Astrocyte (in vitro differentiated cells and primary cell): Measurements from ENCODE around the gene ABHD11. TPM values are rescaled to one million over a fixed set of nuclear protein-coding genes. Genes with fewer than 3 reads are reported as not detected.

Source experiments
- DNase-seq: peaks from one replicate; pipeline ENCODE4 v3.0.0-alpha.2; 2010; ENCODE audit warnings: low read depth
- FAIRE-seq: peaks from 2 replicates; lab custom pipeline; 2011; peaks lifted over from hg19 to GRCh38; lab: Jason Lieb, UNC
- H2AFZ ChIP-seq: 2 replicates; pipeline ENCODE4 v1.6.0; 2012; ENCODE audit warnings: low read depth, low read length, inconsistent platforms
- H3K27ac ChIP-seq: 2 replicates; pipeline ENCODE4 v1.5.1; 2011; ENCODE audit warnings: low read depth, low read length, inconsistent platforms
- H3K27me3 ChIP-seq: 2 replicates; pipeline ENCODE4 v1.6.0; 2011; ENCODE audit warnings: low read length, inconsistent platforms; ENCODE audit not compliant: insufficient read depth
- H3K36me3 ChIP-seq: 2 replicates; pipeline ENCODE4 v1.5.1; 2011; ENCODE audit warnings: low read length, inconsistent platforms; ENCODE audit not compliant: insufficient read depth
- H3K4me1 ChIP-seq: 2 replicates; pipeline ENCODE4 v1.5.1; 2011; ENCODE audit warnings: low read length, inconsistent platforms; ENCODE audit not compliant: insufficient read depth
- H3K4me2 ChIP-seq: 2 replicates; pipeline ENCODE4 v1.6.0; 2012; ENCODE audit warnings: low read length, inconsistent platforms
- H3K4me3 ChIP-seq: 2 replicates; pipeline ENCODE4 v1.5.1; 2011; ENCODE audit warnings: low read depth, mild to moderate bottlenecking, low read length, inconsistent platforms; ENCODE audit not compliant: insufficient read depth
- H3K79me2 ChIP-seq: 2 replicates; pipeline ENCODE4 v1.6.0; 2012; ENCODE audit warnings: mild to moderate bottlenecking, low read length, inconsistent platforms; ENCODE audit not compliant: insufficient read depth
- H3K9ac ChIP-seq: 2 replicates; pipeline ENCODE4 v1.6.0; 2012; ENCODE audit warnings: mild to moderate bottlenecking, low read length, inconsistent platforms
- H3K9me3 ChIP-seq: 2 replicates; pipeline ENCODE4 v1.5.1; 2012; ENCODE audit warnings: low read depth, mild to moderate bottlenecking, low read length, inconsistent platforms; ENCODE audit not compliant: insufficient read depth
- H4K20me1 ChIP-seq: 2 replicates; pipeline ENCODE4 v1.6.0; 2012; ENCODE audit warnings: low read length, inconsistent platforms; ENCODE audit not compliant: insufficient read depth
- H3K27ac Mint-ChIP-seq: one replicate; pipeline ENCODE4 v1.8.0; 2021; ENCODE audit warnings: mild to moderate bottlenecking, mixed read lengths; ENCODE audit not compliant: unreplicated experiment
- H3K27me3 Mint-ChIP-seq: one replicate; pipeline ENCODE4 v1.8.0; 2021; ENCODE audit warnings: low read depth, mixed read lengths; ENCODE audit not compliant: unreplicated experiment
- H3K36me3 Mint-ChIP-seq: one replicate; pipeline ENCODE4 v1.8.0; 2021; ENCODE audit warnings: low read depth, mixed read lengths; ENCODE audit not compliant: unreplicated experiment
- H3K4me1 Mint-ChIP-seq: one replicate; pipeline ENCODE4 v1.8.0; 2021; ENCODE audit warnings: low read depth, mixed read lengths; ENCODE audit not compliant: unreplicated experiment
- H3K4me3 Mint-ChIP-seq: one replicate; pipeline ENCODE4 v1.8.0; 2021; ENCODE audit warnings: mild to moderate bottlenecking, moderate library complexity, mixed read lengths; ENCODE audit not compliant: unreplicated experiment
- H3K9me3 Mint-ChIP-seq: one replicate; pipeline ENCODE4 v1.8.0; 2021; ENCODE audit warnings: mild to moderate bottlenecking, mixed read lengths; ENCODE audit not compliant: unreplicated experiment
- EZH2 ChIP-seq: IDR thresholded peaks from 2 replicates; pipeline ENCODE4 v1.6.1; 2012; ENCODE audit warnings: mild to moderate bottlenecking, low read length, inconsistent platforms; ENCODE audit not compliant: insufficient read depth
- total RNA-seq: library from RNA; stranded (reverse); gene quantifications from 2 replicates; pipeline ENCODE4 v1.2.1, GENCODE V29; 2021
- TF ChIP-seq, protein P1 (sequence below): IDR thresholded peaks from 2 replicates; pipeline ENCODE4 v1.5.1; 2011; ENCODE audit warnings: low read depth, mild to moderate bottlenecking, inconsistent platforms, low read length, moderate library complexity; ENCODE audit not compliant: insufficient read depth

The ABHD11 gene
- total RNA-seq, 1 donor from 2014 or later = 10.8 TPM

DNA sequence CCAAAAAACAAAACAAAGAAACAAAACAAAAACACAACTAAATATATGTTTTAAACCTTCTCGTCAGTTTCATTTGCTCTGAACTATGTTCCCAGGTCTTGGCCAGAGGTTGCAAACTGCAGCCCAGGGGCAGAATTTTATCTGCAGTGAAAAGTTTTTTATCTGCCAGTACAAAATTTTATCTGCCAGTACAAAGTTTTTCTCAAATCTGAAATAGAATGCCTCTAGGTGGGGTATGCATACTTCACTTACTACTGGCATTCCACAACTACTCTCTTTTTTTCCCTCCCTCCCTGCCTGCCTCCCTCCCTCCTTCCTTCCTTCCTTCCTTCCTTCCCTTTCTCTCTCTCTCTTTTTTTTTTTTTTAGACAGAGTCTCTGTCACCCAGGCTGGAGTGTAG is 40.9 kb upstream of the ABHD11 start:
- H3K79me2 ChIP-seq = no peaks in the 10 kb centered on the region
- peaks cover 6% of the 10 kb centered on the region for H3K9me3 Mint-ChIP-seq
- no peaks in the 10 kb centered on the region for H4K20me1 ChIP-seq
- no peak overlapping the region for H3K4me2 ChIP-seq
- no peak for FAIRE-seq
- H3K9ac ChIP-seq = no peak overlapping the region
- no peaks in the 10 kb centered on the region for H3K36me3 Mint-ChIP-seq
- no peak overlapping the region for H2AFZ ChIP-seq
- H3K4me1 ChIP-seq = no peaks in the 10 kb centered on the region
- H3K27ac Mint-ChIP-seq = no peak overlapping the region
- H3K9me3 ChIP-seq = no peaks in the 10 kb centered on the region
- H3K4me1 Mint-ChIP-seq = no peaks in the 10 kb centered on the region
- TF ChIP-seq EZH2 = no peak
- H3K27me3 ChIP-seq = no peaks in the 10 kb centered on the region
- no peaks in the 10 kb centered on the region for H3K27me3 Mint-ChIP-seq
- no peak overlapping the region for H3K4me3 Mint-ChIP-seq
- H3K4me3 ChIP-seq = no peak overlapping the region
- no peaks in the 10 kb centered on the region for H3K36me3 ChIP-seq
- no peak overlapping the region for H3K27ac ChIP-seq
- DNase-seq = no peak

DNA sequence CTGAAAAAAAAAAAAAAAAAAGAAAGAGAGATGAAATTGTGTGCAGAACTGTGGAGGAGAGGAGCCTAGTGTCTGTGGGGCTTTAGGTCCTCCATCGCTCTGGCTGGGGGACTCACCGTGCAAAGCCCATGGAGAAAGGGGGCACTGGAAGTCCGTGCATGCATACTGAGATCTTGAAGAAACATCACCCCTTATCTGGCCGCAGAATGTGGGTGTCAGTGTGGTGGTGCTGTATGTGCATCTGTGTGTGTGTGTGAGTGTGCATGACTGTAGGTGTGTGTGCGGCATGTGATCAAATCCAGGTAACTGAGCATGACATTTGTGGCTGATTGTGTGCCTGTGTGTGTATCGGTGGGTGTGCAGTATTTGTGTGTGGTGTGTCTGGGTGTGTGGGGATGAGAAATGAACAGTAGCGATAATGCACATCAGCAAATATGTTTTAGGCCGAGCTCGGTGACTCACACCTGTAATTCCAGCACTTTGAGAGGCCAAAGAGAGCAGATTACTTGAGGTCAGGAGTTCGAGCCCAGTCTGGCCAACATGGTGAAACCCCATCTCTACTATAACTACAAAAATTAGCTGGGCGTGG is 40.3 kb upstream of the ABHD11 start:
- Mint-ChIP-seq H3K27me3 (no peaks in the 10 kb centered on the region), H3K27ac (no peak overlapping the region), H3K4me1 (no peaks in the 10 kb centered on the region), H3K36me3 (no peaks in the 10 kb centered on the region), H3K4me3 (no peak overlapping the region), H3K9me3 (peaks cover 3% of the 10 kb centered on the region)
- Histone ChIP-seq H3K4me2 (no peak overlapping the region), H3K79me2 (no peaks in the 10 kb centered on the region), H3K27ac (no peak overlapping the region), H3K9me3 (no peaks in the 10 kb centered on the region), H2AFZ (no peak overlapping the region), H3K27me3 (no peaks in the 10 kb centered on the region), H3K4me3 (no peak overlapping the region), H3K9ac (no peak overlapping the region), H4K20me1 (no peaks in the 10 kb centered on the region), H3K4me1 (no peaks in the 10 kb centered on the region), H3K36me3 (no peaks in the 10 kb centered on the region)
- TF ChIP-seq, protein P1, sequence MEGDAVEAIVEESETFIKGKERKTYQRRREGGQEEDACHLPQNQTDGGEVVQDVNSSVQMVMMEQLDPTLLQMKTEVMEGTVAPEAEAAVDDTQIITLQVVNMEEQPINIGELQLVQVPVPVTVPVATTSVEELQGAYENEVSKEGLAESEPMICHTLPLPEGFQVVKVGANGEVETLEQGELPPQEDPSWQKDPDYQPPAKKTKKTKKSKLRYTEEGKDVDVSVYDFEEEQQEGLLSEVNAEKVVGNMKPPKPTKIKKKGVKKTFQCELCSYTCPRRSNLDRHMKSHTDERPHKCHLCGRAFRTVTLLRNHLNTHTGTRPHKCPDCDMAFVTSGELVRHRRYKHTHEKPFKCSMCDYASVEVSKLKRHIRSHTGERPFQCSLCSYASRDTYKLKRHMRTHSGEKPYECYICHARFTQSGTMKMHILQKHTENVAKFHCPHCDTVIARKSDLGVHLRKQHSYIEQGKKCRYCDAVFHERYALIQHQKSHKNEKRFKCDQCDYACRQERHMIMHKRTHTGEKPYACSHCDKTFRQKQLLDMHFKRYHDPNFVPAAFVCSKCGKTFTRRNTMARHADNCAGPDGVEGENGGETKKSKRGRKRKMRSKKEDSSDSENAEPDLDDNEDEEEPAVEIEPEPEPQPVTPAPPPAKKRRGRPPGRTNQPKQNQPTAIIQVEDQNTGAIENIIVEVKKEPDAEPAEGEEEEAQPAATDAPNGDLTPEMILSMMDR = no peak
- no peak for TF ChIP-seq EZH2
- DNase-seq (no peak), FAIRE-seq (no peak)

DNA sequence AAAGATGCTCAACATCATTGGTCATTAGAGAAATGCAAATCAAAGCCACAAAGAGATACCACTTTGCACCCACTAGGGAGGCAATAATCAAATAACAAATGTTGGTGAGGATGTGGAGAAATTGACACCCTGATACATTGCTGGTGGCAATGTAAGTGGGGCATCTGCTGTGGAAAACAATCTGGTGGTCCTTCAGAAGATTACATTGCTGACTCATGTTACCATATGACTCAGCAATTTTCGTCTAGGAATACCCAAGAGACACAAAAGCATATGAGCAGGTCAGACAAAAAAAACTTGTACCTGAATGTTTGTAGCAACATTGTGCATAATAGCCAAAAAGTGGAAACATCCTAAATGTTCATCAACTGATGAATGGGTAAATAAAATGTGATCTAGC is 36.3 kb upstream of the ABHD11 start:
- Mint-ChIP-seq H3K4me3 (no peak overlapping the region), H3K9me3 (no peaks in the 10 kb centered on the region), H3K4me1 (no peaks in the 10 kb centered on the region), H3K27ac (no peak overlapping the region), H3K36me3 (no peaks in the 10 kb centered on the region), H3K27me3 (peaks cover 13% of the 10 kb centered on the region)
- no peak overlapping the region for H3K27ac ChIP-seq
- H3K4me1 ChIP-seq = no peaks in the 10 kb centered on the region
- H3K36me3 ChIP-seq = no peaks in the 10 kb centered on the region
- H3K79me2 ChIP-seq = no peaks in the 10 kb centered on the region
- H2AFZ ChIP-seq = no peak overlapping the region
- peaks cover 4% of the 10 kb centered on the region for H4K20me1 ChIP-seq
- no peaks in the 10 kb centered on the region for H3K9me3 ChIP-seq
- no peak for TF ChIP-seq EZH2
- TF ChIP-seq, protein P1 = no peak
- peaks cover 13% of the 10 kb centered on the region for H3K27me3 ChIP-seq
- no peak overlapping the region for H3K9ac ChIP-seq
- no peak overlapping the region for H3K4me3 ChIP-seq
- DNase-seq (peak; percentile 12), FAIRE-seq (no peak)
- no peak overlapping the region for H3K4me2 ChIP-seq
